Stimulated activated CD8-positive, alpha-beta memory T cell treated with anti-CD3 and anti-CD28 coated beads, Interleukin-15, amount 100 ng/mL, for 24 hours (primary cell): ENCODE data around the gene ERBB4.

ENCODE experiments used
- DNase-seq: peaks from one replicate; pipeline ENCODE4 v3.0.0-alpha.2; 2020; ENCODE audit warnings: low read depth

Gene ERBB4

DNA sequence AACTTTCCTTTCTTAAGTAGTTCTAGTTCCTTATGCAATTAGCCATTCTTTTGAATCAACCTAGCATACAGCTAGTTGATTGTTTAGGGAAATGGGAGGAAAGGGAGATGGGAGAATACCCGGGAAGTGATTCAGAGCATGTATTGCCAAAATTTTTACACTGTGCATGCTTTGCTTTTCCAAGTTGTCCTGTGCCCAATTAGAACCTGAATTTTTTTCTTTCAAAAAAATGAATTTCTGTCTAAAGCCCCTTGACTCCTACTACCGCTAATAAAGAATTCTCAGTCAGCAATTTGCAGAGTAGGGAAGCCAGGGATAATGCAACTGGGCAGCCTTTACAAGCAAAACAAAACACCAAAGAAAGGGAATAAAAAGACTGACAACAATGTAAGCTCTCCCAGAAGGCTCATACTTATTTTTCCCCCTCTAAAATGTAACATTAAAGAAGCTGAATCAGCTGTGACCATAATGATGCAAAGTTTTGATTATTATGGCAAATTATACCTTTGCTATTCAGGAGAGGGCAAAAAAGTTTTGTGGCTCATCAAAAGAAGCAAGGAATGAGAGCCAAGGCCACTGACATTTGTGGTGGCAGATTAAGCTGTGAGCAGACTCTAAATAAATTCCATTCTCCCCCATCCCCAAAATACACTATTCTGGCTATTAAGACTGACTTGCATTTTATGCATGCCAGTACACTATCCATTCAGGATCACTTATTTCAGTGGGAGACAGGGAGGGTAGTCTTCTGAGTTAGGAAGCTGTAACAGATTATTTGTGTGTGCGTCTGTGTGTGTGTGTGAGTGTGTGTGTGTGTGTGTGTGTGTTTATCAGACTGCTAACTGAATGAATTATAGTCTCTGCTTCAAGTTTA is 174.3 kb downstream of the ERBB4 start:
- no peak for DNase-seq

DNA sequence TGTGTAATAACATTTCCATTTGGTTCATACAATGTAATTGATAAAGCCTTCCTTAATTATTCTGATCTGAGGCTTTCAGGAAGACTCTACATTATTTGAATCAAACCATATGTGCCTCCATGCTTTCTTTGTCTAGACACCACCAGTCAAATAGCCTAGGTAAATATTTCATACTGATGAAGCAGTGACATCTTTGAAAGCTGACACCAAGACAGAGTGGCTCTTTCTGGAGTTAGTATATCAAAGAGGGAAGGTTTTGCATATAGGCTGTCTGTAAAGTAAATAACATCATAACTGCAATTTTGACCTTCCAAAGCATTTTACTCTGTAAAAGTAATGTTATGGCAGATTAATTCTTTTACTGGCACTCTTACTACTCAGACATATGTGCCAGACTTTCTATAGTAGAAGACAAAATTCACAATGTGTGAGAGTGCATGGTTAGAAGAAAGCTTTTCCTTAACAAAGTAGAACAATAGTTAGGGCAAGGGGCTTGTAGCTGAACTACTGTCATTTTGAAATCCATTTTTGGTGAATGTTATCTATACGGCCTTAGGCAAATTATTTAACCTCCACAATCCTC is 177.3 kb downstream of the ERBB4 start:
- no peak for DNase-seq

DNA sequence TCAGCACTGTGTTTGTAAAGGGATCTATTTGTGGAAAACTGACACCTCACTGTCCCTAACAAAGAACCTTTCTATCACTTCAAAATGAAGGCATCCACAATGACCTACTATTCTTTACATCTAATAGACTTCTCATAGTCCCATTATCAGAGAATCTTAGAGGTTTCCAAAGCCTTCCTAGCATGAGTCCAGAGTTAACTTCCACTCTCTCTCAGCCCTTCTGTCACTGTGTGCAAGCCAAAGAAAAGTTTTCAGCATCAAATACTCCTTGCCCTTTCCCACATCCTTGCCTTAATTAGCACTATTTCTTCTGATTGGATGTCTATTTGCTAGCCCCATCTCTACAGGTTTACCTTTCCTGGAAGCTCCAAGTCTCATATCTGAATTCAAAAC is 178.5 kb downstream of the ERBB4 start:
- DNase-seq: no peak

DNA sequence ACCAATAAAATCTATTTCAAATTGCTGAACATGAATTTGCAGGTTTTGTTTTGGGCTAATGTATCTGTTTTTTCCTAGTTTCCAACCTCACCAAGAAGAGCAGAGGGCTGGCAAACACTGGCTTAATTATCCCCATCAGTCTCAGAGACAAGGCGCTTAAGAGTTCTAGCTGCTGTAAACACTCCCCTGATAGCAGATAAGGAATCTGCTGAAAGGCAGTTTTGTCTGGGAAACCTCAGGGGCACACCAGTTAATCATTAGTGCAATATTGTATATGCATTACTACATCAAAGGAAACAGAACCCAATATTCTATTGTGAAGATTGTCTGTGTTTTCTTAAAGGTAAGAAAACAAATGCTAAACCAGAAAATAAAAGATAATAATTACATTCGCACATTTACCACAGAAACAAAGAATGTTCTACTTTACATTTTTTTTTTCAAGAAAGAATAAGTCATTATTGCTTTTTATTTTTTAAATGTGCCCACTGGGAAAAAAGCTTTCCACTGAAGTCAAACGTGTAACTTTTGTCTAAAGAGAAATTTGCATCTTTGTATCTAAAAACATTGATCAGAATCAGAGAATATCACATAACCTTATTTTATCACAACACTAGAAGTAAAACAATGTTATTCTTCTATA is 179.1 kb downstream of the ERBB4 start:
- DNase-seq: no peak

DNA sequence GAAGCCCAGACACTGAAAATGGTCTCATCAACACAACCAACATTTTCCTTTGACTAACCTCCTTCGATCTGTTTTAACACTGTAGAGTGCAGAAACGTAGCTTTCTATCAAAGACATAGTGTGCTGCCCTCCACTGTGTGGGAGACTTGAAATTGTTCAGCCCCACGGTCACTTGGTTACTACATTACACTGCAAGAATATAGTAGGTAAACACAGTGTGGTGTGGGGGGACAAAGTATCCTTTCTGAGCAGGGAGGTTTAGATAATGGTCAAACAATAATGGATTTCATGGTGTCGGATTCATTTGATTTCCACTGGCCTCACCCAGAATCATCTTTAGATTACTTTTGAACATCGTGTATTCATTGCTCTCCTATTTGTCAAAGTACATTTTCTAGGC is 181.0 kb downstream of the ERBB4 start:
- no peak for DNase-seq

DNA sequence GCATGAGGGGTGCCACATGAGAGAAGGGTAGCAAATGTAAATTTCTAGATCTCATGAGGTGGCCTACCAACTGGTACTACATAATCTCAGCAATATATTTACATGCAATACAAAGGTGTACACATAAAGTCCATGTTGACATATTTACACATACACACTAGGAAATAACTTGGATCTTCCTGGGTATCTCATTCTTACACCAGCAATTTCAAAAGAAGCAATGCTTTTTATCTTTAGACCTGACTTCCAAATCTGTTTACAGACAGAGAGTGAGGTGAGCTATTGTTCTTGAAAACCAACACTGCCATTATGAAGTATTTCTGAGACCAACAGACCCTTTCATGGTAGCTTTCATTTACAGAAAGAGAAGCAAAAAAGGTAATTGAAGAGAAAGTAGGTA is 184.2 kb downstream of the ERBB4 start:
- no peak for DNase-seq

DNA sequence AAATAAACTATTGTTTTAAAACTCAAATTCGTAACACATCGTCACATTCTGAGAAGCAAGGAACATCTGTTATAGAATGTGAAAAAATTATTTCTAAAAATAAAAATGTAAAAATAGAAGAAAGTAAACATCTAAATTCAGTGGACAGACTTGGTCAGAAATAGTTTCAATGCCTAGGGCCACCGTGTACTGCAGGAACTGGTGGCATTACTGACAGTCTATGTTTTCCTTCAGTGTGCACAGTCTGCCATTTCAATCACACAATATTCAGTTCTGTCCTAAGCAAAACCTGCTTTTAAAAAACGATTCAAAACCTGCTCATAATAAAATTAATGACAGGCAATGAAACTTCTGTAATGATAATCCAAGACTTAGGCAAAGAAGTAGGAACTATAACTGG is 190.1 kb downstream of the ERBB4 start:
- DNase-seq: no peak

DNA sequence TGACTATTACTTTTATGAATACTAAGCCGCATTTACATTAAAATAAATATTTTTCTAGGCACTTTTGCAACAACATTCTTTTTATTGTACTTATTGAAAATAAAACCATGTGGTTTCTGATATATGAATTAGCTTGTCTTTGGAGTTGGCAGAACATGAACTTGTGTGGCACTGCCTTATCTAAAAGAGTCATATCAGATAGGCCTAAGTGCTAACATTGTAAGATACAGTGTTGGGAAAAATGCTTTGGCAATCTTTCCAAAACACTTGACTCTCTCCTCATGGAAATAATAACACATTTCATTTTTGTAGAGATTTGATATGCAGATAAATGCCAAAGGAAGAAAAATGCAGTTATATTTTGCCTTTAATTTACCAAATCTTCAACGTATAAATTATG is 191.7 kb downstream of the ERBB4 start:
- no peak for DNase-seq

DNA sequence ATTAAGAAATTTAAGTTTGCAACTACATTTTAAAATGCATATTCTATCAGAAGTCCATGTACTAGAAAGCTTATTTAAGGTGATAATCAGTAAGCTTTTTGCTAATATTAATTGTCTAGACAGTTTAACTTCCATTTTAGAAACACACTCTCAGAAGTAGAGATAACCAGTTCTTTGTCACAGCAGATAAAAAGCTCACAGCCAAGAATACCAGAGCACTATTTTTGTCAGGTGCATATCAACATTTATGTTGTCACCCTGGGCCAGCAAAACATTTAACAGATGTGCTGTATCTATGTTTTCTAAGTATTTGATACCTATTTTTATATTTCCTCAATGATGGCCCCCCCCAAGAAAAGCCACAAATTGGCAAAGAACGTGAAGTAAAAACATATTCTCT is 192.6 kb downstream of the ERBB4 start:
- no peak for DNase-seq

DNA sequence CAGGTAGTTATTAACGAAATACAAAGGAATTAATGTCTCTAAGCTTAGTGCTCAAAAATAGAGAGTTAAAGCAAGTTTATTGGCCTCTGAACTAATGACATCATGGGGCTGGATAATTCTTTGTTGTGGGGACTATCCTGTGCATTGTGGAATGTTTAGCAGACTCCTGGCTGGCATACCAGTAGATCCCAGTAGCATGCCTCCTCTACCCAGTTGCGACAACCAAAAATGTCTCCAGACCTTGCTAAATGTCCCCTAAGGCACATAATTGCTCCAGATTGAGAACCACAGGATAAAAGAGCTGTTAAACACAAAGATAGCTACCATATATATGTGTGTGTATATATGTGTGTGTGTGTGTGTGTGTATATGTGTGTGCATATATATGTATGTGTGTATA is 194.5 kb downstream of the ERBB4 start:
- no peak for DNase-seq

DNA sequence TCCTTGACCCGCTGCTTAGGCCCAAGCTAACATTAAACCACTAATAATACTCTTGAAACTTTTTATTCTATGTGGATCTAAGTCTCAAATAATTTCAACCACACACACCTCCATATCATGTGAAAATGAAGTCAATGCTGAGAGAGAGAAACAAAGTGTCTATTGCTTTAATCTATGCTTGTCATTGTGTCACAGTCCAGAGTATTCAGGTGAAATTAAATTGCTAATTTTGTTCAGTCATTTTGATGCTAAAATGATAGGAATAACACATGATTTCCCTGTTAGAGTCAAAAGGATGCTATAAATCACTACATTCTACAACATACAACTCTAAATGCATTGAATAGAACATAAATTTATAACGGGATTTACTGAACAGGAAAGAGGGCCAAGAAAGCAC is 195.4 kb downstream of the ERBB4 start:
- no peak for DNase-seq

DNA sequence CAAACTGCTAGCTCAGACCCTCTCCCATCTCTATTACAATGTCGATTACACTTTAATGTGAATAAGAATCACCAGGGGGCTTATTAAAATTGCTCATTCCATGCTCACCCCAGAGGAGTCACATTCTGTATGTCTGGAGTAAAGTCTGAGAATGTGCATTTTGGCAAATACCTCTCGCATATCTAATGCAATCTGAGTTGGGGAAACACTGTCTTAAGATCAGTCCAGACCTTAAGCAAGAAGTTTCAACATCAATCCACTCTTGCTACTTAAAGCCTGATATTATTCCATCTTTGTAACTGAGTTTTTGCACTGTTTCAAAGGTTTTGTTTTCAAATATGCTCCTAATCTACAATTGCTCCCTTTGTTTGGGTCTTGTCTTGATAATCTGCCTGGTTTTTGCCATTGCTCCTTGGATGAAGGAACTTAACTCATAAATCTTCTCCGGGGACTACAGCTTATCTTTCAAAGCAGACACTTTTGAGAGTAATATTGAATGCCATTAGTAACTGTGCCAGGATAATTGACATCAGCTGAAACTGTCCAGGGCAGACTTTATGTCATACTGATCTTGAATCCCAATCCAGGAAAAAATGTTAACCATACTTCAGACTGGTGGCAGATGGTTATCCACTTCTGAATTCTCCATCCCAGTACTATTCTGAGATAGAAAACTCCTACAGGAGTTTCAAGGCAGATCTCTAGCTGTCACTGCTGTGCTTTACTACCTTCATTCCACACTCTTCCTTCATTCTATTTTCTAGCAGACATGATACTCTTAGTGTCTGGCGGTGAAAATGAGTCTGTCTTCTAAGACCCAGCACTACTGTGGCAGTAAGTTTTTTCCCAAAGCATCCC is 200.9 kb downstream of the ERBB4 start:
- no peak for DNase-seq

DNA sequence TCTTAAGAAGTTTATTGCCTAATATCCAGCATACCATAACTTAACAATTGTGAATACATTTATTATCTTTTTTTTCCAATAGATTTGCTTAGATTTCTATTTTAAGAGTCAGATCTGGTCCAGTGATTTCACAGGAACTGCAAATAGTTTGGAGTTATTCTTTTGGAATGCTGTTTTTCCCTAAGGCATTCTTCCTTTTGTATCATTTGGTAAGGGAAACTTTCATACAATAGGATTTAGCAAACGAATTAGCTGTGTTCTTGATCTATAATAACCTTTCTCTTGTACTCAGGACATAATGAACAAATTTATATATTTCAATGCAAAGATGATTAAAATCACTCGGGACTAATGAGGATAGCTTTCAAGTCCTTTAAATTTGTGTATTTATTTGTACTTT is 201.6 kb downstream of the ERBB4 start:
- DNase-seq: no peak

DNA sequence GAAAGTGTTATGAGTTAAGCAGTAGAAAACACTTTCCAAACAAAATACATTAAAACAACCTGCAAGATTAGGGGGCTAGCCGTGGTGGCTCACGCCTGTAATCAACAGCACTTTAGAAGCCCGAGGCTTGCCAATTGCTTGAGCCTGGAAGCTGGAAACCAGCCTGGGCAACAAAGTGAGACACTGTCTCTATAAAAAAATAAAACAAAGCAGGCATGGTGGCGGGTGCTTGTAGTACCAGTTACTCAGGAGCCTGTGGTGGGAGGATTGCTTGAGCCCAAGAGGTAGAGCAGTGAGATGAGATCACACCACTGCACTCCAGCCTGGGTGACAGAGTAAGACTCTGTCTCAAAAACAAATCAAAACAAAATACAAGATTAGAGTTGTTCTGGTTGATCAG is 208.3 kb downstream of the ERBB4 start:
- no peak for DNase-seq

DNA sequence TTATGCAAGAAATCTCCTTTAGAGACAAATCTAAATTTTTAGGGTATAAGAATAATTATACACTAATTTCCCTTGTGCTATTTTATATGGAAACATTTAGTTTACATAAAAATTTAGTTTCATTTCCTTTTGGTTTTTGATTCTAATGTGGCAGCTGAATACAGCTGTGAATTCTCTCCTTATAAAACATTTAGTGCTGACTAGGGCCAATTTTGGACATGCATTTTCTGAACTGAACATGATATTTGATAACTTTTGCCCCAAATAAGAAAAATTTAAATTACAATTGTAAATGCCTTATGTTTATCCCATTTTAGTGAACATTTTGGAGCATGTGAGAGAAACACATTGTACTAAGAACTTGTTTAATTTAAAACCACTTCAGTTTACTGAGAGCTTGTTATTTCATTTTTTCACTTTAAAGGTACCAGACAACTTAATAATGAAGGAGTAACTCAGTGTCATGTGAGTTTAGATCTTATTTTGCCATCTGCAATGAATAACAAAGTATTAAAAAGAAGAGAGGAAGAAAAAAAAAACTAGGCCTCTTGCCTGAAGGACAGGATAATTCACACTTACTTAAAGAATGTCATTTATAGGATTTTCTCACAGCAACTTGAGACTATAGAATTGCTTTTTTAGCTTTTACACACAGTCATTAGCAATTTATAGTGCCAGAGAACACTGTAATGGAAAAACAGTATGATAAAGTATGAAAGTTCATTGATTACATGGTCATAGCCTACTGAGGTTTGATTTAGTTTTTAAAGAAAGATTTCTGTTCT is 209.7 kb downstream of the ERBB4 start:
- no peak for DNase-seq

DNA sequence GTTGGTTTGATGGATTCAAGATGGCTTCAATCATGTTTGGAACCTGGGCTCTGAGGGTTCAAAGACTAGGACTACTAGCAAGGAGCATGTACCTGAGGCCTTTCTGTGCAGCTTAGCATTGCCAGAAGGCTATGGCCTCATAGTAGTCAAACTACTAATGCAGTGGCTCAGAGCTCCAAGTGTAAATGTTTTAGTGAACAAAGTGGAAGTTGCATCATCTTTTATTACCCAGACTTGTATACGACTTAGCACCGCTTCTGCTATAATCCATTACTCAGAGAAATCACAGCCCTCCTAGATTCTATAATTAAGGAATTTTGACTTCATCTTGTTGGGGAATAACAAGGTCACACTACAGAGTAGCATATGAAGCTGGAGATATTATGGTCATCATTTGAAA is 210.5 kb downstream of the ERBB4 start:
- no peak for DNase-seq

DNA sequence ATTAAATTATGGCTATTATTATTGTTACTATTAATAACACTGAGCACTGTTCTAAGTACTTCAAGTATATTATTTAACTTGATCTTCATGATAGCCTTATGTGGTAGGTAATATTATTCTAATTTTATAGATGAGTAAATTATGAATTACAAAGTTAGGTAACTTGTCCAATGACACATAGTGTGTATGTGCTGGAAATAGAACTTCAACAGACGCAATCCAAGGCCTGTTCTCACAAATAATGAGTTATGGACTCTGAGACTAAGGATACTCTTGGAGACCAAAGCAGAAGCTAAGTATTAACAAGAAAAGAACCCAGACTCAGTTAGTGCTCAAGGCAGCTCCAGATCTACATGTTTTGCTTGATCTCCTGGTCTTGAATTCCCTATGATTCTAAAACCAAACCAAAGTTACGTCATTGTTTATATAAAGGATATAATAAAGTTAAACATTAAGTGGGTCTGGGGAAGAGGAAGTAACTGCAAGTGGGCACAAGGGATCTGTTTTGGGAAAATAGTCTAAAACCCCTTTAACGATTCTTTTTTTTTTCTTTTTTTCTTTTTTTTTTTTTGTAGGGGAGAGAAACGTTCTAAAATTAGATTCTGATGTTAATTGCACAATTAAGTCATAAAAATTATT is 211.3 kb downstream of the ERBB4 start:
- no peak for DNase-seq

DNA sequence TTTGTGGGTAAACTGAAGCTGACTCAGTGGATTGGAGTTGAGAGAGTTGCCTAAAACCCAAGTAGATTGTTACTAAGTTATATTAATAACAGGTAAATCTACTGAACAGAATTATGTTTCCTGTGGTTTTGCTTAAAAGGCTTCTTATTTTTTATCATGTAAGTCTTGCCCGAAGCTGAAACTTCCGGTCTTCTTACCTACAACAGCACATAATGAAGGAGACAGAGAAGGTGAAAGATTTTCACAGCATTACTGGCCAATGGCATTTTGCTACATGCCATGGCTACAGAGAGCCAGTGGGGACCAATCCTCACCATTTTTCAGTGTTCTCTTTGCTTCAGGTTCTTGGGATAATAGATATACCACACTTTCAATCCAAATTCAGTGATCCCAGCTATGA is 220.0 kb downstream of the ERBB4 start:
- no peak for DNase-seq

DNA sequence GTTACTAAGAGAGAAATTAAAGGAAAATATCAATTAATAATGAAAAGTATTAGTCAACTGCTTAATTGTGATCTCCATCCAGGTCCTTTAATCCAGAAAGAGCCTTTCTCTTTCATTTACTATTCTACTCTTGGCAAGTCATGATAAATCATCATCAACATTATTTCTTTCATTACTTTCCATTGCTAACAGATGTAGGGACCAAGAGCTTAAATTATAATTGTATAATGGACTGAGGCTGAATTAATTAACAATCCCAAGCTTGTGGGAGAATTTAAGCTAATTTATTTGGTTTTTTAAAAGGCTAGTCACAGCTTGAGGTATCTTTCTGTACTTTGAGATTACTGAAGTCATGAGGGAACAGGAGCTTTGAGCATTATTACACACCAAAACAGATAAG is 223.9 kb downstream of the ERBB4 start:
- DNase-seq: no peak

DNA sequence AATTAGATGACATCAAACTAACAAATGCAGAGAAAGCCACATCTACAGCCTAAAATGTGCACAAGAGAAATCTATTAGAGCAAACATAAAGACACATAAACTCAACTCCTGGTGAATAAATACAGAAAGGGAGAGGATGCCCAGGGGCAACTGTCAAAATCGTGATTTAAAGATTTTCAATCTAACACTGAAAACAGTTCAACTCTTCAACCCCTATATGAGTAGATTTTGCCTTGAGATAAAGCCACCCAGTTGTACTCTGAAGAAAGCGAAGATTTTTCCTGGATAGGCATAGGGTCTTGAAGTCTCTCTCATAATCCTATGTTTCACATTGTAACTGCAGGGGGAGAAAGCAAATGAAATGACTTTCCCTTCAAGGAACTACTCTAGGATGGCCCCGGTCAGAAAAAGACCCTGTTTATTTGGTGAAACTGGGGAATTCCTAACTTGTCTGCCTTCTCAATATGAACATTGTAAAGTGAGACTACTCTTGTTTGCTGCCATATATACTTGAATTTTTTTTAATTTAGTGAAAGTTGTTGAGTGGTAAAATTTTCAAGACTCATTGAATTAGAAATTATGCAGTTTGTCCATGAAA is 226.7 kb downstream of the ERBB4 start:
- no peak for DNase-seq

DNA sequence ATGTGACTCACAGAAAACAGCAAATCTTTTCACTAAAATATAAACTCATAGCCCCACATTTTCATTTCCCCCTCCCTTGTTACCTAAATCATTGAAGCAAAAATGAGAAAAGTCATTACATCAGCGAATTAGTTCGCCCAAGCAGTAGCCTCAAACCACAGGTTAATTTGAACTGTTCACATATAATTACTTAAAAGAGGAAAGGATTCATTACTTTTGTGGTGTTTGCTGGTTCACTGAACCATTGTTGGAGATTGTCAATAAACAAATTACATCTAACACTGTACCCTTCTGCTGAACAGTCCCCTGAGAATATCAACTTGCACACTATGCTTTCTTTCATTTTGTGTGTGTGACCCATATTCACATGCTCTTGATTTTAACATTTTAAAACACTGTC is 238.7 kb downstream of the ERBB4 start:
- DNase-seq: no peak
